Motor neuron (in vitro differentiated cells): ENCODE data around the gene PEF1. TPM values are rescaled to one million over a fixed set of nuclear protein-coding genes. Genes with fewer than 3 reads are reported as not detected.
A peak's percentile ranks its signal among the peaks of the same experiment; 100 is the strongest.

Source experiments
- ATAC-seq, 8 experiments: fragments of 200-7000 bp; cut with Tn5 transposase; replicated peaks in 6 of 8; 2 replicates each; pipeline ENCODE4 v1.8.0; 2021; ENCODE audit warnings: mild to moderate bottlenecking in 8 of 8, moderate library complexity in 8 of 8
- H3K27ac ChIP-seq, 2 donors: fragments of 250-450 bp; sonication (Bioruptor Pico); 2 replicates each; pipeline ENCODE4 v1.9.0; 2021; ENCODE audit warnings: antibody characterized with exemption in 2 of 2, mild to moderate bottlenecking in 2 of 2, moderate library complexity in 1 of 2
- H3K4me1 ChIP-seq, 2 donors: fragments of 250-450 bp; sonication (Bioruptor Pico); replicated peaks in 1 of 2; 2 replicates each; pipeline ENCODE4 v1.6.1; 2021; ENCODE audit warnings: antibody characterized with exemption in 2 of 2, mild to moderate bottlenecking in 2 of 2, moderate library complexity in 1 of 2
- H3K4me3 ChIP-seq, 5 donors: fragments of 250-450 bp; sonication (Bioruptor Pico); 2 replicates each; pipeline ENCODE4 v1.9.0; 2021; ENCODE audit warnings: antibody characterized with exemption in 5 of 5, mild to moderate bottlenecking in 5 of 5, moderate library complexity in 4 of 5
- WGBS, 10 experiments: fragments of 450-650 bp; shearing (Covaris generic); methylation state at CpG; one replicate each; pipeline ENCODE4 v1.0.0; 2022; 5-methylcytosine and 5-hydroxymethylcytosine counted together
- in situ Hi-C, 9 experiments: fragments of 400-800 bp; cut with MboI; loops; one replicate each; pipeline ENCODE4 v1.15.0; 2021; ENCODE audit warnings: low sequenced_read_pairs in 9 of 9, low pct_unique_long_range_greater_than_20kb in 2 of 9; ENCODE audit not compliant: unreplicated experiment in 9 of 9
- total RNA-seq, 8 experiments: library from RNA; unstranded; fragments of 300-600 nt; gene quantifications; 2 replicates each; pipeline versions ENCODE4 v1.2.3 to v1.2.4, GENCODE V29; 2022

PEF1 gene
- total RNA-seq, 8 experiments from 2014 or later = 43.2 to 79.6 (median 54.5) TPM

DNA sequence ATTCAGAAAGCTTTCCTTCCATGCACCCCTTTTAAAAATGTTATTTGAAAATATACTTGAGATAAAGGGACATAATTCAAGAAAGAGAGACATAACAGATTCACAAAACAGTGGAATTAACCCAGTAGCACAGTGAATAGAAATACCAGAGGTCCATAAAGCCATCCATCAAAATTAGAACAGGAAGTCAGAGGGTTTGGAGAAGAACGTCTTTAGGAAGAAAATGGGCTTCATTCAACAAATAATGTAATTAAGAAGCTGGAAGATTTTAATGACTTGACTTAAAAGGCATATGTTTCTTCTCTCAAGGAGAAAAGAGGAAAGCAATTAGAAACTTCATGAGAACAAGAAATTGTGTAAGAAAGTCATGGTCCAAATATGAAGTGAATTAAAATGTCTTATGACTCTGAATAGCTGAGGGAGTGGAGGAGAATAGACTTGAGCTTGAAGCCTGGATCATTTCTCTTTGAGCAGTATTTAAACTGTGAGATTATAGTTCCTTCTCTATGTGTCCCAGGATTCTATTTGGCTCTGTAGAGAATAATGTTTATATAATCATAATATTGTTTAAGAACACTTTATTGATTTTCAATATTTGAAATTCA lies 35.1 kb downstream of the PEF1 start:
- no peak overlapping the region for H3K27ac ChIP-seq
- WGBS, 10 experiments = 0 to 33% (median 16%) methylated on average over 1 of the region's 1 CpG; no CpG with 5 or more reads in 1 of the 10 experiments
- in situ Hi-C loops = no loop called here
- no peak overlapping the region for H3K4me3 ChIP-seq
- H3K4me1 ChIP-seq = peaks cover 8% of the 10 kb centered on the region in 2 donors
- ATAC-seq = peak in 1 of 8 experiments; percentile 50

DNA sequence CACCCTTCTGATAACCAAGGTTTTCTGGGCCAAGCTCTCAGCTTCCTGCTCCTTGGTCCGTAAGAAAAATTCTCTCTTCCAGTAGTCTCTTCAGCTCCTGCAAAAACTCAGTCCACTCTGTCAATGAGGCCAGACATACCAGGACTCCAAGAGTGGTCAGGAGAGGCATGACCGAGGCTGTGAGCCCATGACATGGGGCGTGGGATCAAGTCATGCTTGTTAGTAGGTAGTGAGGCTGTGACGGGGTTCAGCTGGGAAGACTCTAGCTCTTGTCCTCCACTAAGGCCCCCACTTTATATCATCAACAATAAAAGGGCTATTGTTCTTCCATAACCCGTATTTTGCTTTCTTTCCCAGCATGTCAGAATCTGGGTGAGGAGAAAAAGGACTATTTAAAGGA lies 37.3 kb downstream of the PEF1 start:
- Histone ChIP-seq H3K27ac (no peak overlapping the region), H3K4me1 (no peaks in the 10 kb centered on the region), H3K4me3 (no peak overlapping the region)
- in situ Hi-C loops = no loop called here
- WGBS, 10 experiments = 60 to 100% (median 74%) methylated on average over 1 to 5 of the region's 5 CpGs; no CpG with 5 or more reads in 2 of the 10 experiments
- ATAC-seq = no peak

DNA sequence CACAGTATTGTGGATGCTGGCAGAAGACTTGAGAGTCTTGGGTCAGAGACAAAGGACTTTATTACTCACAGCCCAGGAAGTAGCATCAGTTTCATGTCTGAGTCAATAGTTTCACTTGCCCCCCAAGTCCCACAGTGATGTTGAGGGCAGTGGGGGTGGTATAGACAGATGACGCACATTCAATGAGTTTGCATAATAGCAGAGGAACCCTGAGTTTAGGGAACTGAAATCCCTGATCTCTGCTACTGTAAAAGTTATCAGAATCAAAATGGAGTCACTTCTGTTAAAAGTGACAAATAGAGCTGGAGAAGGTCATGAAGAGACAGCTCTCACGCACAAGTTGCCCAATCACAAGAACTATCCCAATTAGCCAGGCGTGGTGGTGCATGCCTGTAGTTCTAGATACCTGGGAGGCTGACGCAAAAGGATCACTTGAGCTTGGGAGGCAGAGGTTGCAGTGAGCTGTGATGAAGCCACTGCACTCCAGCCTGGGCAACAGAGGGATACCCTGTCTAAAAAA lies 38.7 kb downstream of the PEF1 start:
- no peak for ATAC-seq
- no peak overlapping the region for H3K4me3 ChIP-seq
- no peak overlapping the region for H3K27ac ChIP-seq
- in situ Hi-C loops = no loop called here
- H3K4me1 ChIP-seq = no peaks in the 10 kb centered on the region
- WGBS, 10 experiments = 64 to 100% (median 88%) methylated on average over 1 to 4 of the region's 4 CpGs; no CpG with 5 or more reads in 4 of the 10 experiments

DNA sequence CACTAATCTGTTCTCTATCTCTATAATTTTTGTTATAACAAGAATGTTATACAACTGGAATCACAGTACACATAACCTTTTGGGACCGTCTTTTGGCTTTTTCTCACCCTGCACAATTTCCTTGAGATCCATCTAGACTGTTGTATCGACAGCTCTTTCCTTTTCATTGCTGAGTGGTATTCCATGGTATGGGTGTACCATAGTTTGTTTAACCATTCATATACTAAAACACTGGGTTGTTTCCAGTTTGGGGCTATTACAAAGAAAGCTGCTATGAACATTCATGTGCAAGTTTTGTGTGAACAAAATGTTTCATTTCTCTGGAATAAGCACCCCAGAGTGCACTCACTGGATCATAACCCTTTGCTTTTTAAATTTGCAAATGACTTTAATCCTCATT lies 42.6 kb downstream of the PEF1 start:
- no peak overlapping the region for H3K4me3 ChIP-seq
- ATAC-seq = no peak
- in situ Hi-C loops = no loop called here
- H3K27ac ChIP-seq = no peak overlapping the region
- 38 to 100% (median 85%) methylated on average over 1 to 2 of the region's 2 CpGs; no CpG with 5 or more reads in 2 of the 10 experiments for WGBS, 10 experiments
- H3K4me1 ChIP-seq = no peaks in the 10 kb centered on the region

DNA sequence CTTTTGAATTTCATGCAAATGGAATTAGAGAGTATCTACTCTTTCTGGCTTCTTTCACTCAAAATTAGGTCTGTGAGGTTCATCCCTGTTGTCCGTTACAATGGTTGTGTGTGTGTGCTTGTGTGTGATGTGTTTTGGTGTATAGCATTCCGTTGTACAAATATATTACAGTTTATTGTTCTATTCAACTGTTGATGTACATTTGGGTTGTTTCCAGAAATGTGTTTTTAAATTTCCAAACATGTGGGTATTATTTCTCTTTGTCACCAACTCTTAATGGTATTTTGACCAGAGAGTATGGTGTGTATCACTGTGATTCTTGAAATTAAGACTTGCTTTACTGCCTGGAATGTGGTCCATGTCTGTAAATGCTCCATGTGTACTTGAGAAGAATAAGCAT lies 44.0 kb downstream of the PEF1 start:
- in situ Hi-C loops = no loop called here
- Histone ChIP-seq H3K4me3 (no peak overlapping the region), H3K27ac (no peak overlapping the region), H3K4me1 (no peaks in the 10 kb centered on the region)
- 14 to 100% (median 83%) methylated on average over 1 to 2 of the region's 2 CpGs; no CpG with 5 or more reads in 2 of the 10 experiments for WGBS, 10 experiments
- no peak for ATAC-seq

DNA sequence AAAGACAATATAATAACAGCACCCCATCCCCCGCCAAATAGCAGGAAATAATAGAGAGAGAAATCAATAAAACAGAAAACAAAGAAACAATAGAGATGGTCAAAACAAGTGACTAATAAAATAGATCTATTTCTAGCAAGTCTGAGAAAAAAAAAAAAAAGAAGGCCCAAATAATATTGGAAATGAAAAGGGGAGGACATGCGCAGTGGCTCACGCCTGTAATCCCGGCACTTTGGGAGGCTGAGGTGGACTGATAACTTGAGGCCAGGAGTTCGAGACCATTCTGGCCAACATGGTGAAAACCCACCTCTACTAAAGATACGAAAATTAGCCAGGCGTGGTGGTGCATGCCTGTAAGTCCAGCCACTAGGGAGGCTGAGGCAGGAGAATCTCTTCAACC lies 45.7 kb downstream of the PEF1 start:
- no peak overlapping the region for H3K27ac ChIP-seq
- in situ Hi-C loops = no loop called here

DNA sequence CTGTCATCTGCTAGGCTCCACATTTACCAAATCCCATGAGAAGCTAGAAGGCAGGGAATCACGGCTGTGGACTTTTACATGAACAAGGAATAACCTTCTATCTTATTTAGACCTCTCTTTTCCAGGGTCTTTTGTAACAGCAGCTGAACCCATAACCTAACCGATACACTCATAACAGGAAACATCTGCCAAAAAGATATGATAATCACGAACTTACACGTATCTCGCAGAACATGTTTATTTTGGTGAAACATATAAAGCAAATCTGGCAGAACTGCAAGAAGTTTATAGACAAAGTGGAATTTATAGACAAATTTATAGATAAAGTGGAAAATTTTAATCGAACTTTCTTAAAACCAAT lies 48.0 kb downstream of the PEF1 start:
- in situ Hi-C loops = no loop called here
- no peak for ATAC-seq
- H3K27ac ChIP-seq = no peak overlapping the region
- no peak overlapping the region for H3K4me3 ChIP-seq
- no peaks in the 10 kb centered on the region for H3K4me1 ChIP-seq
- WGBS, 10 experiments = 50 to 86% (median 77%) methylated on average over 1 to 6 of the region's 6 CpGs

More for the DNA sequence above, 45.7 kb downstream of the PEF1 start:
- Histone ChIP-seq H3K4me3 (no peak overlapping the region), H3K4me1 (no peaks in the 10 kb centered on the region)
- 60 to 91% (median 80%) methylated on average over 1 to 7 of the region's 7 CpGs for WGBS, 10 experiments
- no peak for ATAC-seq

DNA sequence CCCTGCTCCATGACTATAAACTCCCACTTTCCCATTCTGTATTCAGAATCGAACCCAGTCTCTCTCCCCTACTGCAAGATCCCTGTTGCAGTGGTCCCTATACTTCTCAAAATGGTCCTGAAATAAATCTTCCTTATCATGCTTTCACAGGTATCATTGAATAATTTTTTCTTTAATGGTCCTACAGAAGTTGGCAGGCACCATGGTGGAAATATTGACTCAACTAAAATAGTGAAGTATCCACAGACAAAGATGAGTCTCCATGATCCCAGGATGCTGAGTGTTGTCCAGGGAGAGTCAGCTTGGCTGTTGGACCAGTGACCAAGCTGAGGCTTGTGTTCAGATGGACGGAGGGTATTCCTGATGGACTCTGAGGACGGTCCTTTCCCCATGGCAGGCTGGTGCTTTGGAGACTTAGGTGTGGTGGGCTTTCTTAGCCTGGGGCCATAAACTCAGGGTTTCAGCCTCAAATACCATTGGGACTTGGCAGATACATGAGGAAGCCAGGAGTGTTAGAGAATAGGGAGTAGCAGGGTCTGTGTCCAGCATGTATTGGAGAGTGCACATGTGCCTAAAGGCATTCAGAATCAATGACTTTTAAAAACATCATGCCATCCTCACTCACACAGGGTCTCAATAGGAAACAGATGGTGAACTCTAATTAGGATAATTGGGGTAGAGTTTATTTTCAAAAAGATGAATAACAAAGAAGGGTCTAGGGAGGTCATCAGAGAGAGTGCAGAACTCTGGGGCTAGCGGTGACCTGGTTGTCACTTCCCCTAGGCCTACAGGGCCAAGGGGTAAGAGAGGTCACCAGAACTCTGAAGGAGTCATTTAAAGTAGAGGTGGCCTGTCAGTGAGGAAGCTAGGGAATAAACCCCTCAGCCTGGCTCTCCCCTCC lies 48.6 kb downstream of the PEF1 start:
- no peak for ATAC-seq
- no peak overlapping the region for H3K27ac ChIP-seq
- in situ Hi-C loops = no loop called here
- H3K4me3 ChIP-seq = no peak overlapping the region
- 14 to 89% (median 68%) methylated on average over 1 to 4 of the region's 4 CpGs; no CpG with 5 or more reads in 2 of the 10 experiments for WGBS, 10 experiments
- no peaks in the 10 kb centered on the region for H3K4me1 ChIP-seq

DNA sequence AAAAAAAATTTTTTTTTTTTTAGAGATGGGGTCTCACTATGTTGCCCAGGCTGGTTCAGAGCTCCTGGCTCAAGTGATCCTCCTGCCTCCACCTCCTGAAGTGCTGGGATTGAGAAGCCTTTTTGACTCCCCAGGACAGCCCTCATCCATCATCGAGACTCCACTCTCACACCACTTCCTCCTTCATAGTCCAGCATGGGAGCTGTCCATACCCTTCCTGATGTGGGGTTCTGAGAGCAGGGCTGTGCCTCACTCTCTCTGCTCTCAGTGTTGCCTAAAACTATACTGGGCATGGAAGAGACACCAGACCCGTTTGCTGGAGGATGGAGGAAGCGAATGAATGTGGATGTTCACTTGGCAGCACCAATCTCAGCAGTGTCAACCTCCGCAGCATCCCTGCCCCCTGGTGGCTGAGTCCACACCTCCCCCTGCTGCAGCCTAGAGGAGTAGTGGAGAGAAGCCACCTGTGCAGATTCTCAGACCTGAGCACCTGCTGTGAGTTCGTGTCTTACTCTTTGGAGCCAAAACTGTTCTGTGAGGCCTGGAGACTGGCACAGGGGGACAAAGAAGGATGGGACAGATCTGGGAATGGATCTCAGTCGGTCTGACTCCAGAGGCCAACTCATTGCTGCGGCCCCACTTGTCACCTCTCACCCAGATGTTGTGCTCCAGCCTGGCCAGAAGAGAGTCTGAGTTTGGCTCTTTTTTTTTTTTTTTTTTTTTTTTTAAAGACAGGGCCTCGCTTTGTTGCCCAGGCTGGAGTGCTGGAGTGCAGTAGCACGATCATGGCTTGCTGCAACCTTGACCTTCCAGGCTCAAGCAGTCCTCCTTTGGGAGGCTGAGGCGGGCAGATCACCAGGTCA lies 50.7 kb downstream of the PEF1 start:
- peak; percentile 70 to 98 (median 80) for ATAC-seq
- Histone ChIP-seq H3K4me3 (no peak overlapping the region), H3K4me1 (no peaks in the 10 kb centered on the region), H3K27ac (no peak overlapping the region)
- in situ Hi-C loops = no loop called here
- 0 to 86% (median 45%) methylated on average over 1 to 6 of the region's 10 CpGs; no CpG with 5 or more reads in 2 of the 10 experiments for WGBS, 10 experiments

DNA sequence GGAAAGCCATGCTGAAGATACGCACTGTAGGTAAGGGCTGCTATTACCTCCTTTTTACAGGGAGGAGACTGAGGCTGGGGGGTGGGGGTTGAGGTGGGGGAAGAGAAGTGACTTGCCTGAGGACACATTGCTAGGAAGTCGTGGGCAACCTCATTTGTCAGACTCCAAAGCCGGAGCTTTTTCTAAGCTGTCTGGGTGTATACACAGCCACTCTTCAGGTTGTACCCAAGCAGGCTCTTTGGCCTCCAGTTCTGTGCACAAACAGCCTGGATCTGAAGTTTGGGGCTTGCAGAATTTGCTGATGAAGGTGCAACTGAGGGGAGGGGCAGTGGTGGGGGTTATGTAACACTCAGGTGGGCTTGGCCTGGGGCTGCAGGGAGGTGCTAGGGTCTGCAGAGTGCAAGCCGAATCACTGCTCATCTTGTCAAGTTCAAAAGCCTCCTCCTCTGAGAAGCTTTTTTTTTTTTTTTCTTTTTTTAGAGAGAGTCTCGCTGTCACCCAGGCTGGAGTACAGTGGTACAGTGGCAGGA lies 51.5 kb downstream of the PEF1 start:
- Histone ChIP-seq H3K27ac (no peak overlapping the region), H3K4me1 (no peaks in the 10 kb centered on the region), H3K4me3 (no peak overlapping the region)
- in situ Hi-C loops = no loop called here
- 60 to 92% (median 83%) methylated on average over 1 to 4 of the region's 5 CpGs; no CpG with 5 or more reads in 3 of the 10 experiments for WGBS, 10 experiments
- no peak for ATAC-seq

DNA sequence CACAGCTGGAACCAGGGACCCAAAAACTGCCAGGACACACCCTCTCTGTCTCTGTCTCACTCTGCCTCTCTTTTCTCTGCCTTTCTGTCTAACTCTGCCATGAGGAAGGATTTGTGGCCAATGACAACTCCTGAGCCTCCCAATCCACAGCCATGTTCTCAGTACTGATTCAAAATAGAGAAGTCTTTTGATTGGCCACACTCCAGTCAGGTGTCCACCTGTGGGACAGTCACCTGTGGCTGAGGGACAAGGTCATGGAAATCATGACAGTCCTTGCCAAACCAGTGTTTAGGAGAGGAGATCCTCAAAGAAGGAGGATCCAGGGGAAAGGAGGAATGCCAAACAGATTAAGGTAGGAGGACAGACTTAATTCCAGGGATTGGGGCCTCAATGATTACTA lies 52.5 kb downstream of the PEF1 start:
- no peak overlapping the region for H3K4me3 ChIP-seq
- no peaks in the 10 kb centered on the region for H3K4me1 ChIP-seq
- in situ Hi-C loops = no loop called here
- no peak overlapping the region for H3K27ac ChIP-seq
- no peak for ATAC-seq

DNA sequence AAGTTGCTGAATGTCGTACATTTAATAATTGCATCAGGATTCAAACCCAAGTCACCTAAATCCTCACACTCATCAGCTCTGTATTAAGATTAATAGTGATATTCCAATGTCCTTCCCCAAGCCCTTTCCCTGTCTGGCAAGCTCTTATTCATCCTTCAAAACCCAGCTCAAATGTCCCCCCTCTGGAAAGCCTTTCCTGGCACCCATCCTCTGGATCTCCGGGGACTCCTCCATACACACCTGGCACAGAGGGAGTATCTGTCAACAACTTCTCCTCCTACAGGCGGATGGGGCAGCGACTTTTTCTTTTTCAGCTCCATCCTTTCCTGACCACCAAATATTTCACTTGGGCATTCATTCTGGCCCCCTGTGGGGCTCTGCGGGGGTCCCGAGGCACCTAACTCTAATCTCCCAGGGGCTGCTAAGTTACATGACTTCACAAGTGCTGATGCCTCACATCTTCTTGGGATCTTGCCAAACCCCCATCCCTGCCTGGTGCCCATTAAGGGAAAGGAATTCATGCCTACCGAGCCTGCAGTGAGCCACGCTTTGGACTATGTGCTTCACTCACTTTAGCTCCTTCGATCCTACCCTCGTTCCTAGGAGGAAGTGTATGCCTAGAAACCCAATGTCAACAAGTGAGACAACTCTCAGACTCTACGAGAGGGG lies 53.1 kb downstream of the PEF1 start:
- in situ Hi-C loops = no loop called here
- no peak overlapping the region for H3K4me3 ChIP-seq
- peak in 2 of 8 experiments; percentile 18 to 72 for ATAC-seq
- H3K27ac ChIP-seq = no peak overlapping the region
- WGBS, 10 experiments = 51 to 75% (median 65%) methylated on average over 2 to 10 of the region's 11 CpGs; no CpG with 5 or more reads in 1 of the 10 experiments
- H3K4me1 ChIP-seq = no peaks in the 10 kb centered on the region
